BLaER1 treated with 17β-estradiol and CSF1 and Interleukin-3, amounts not matched to agents 10 nM and 100 nM (cell line): Measurements from ENCODE around the gene CTNNA3.

Experiments used
- H3K27ac ChIP-seq, 11 experiments: shearing (Covaris generic); formaldehyde crosslinking; 2 replicates each; pipeline ENCODE4 v1.8.1; 2022
- H3K27me3 ChIP-seq, 11 experiments: shearing (Covaris generic); formaldehyde crosslinking; 2 replicates each; pipeline ENCODE4 v1.8.1; 2022
- H3K36me3 ChIP-seq, 11 experiments: shearing (Covaris generic); formaldehyde crosslinking; 2 replicates each; pipeline ENCODE4 v1.8.1; 2022
- H3K4me1 ChIP-seq, 10 experiments: shearing (Covaris generic); formaldehyde crosslinking; 2 replicates each; pipeline ENCODE4 v1.8.1; 2022
- H3K4me2 ChIP-seq, 11 experiments: shearing (Covaris generic); formaldehyde crosslinking; 2 replicates each; pipeline ENCODE4 v1.8.1; 2022
- H3K4me3 ChIP-seq, 10 experiments: shearing (Covaris generic); formaldehyde crosslinking; 2 replicates each; pipeline ENCODE4 v1.8.1; 2022
- H3K9ac ChIP-seq, 11 experiments: shearing (Covaris generic); formaldehyde crosslinking; 2 replicates each; pipeline ENCODE4 v1.8.1; 2022
- H3K9me3 ChIP-seq, 11 experiments: shearing (Covaris generic); formaldehyde crosslinking; replicated peaks in 1 of 11; 2 replicates each; pipeline ENCODE4 v1.8.1; 2022
- H4K20me1 ChIP-seq, 11 experiments: shearing (Covaris generic); formaldehyde crosslinking; 2 replicates each; pipeline ENCODE4 v1.8.1; 2022
- Cebpa-rat ChIP-seq, 11 experiments: shearing (Covaris generic); IDR thresholded peaks; 2 replicates each; pipeline ENCODE4 v1.8.1; 2022

CTNNA3 gene

DNA sequence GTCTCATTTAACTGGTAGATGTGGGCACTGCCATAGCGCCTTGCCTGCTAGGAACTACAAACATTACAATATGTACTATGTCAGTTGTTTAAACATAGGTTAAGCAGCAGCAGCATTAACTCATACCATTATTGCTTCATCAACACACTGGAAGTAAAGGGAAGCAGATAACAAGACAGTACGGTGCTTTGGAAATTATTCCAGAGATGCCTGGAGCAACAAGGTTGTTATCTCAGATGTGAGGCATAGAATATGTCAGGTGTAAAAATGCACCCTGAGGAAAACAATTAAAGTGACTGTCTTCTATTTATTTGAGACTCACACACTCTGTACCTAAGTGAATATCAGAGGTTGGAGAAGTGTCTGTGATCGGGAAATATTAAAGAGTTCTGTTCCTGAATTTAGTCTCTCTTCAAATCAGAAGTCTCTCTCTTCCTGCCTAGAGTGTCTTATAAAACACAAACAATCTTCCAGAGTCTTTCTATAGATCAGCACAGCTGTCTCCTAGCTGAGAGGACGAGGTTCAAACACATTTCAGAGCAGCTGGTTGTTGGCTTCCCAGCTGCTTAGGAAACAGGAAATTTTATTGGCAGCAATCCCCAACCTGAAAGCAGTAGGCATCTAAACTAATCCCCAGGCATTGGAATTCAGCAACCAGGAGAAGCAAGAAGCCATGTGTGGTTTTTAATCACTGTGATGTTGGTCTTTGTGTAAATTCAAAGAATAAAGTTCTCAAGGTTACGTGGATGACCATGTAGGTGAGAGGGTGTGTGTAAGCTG lies 1764.5 kb downstream of the CTNNA3 start:
- H3K4me2 ChIP-seq = no peak overlapping the region
- no peaks in the 10 kb centered on the region for H4K20me1 ChIP-seq
- H3K9ac ChIP-seq = no peak overlapping the region
- TF ChIP-seq Cebpa-rat (IDR thresholded peaks at IDR 0.05) = no peak
- no peak overlapping the region for H3K4me3 ChIP-seq
- H3K36me3 ChIP-seq = no peaks in the 10 kb centered on the region
- H3K27ac ChIP-seq = no peak overlapping the region
- no peaks in the 10 kb centered on the region for H3K27me3 ChIP-seq
- peaks cover 0 to 9% (median 0%) of the 10 kb centered on the region in 10 experiments; a peak in 2 of 20 replicates for H3K4me1 ChIP-seq
- no peaks in the 10 kb centered on the region for H3K9me3 ChIP-seq

GRCh38 chr10:65911151-65911835 lies 1784.7 kb downstream of the CTNNA3 start:
- Histone ChIP-seq H3K4me1 (peaks cover 14 to 48% (median 36%) of the 10 kb centered on the region in 10 experiments), H3K36me3 (no peaks in the 10 kb centered on the region), H3K9ac (no peak overlapping the region), H3K4me2 (peak overlapping the region; percentile 17 to 75 (median 54)), H3K27me3 (no peaks in the 10 kb centered on the region), H3K9me3 (no peaks in the 10 kb centered on the region), H4K20me1 (no peaks in the 10 kb centered on the region), H3K4me3 (no peak overlapping the region), H3K27ac (peak overlapping the region in 8 of 11 experiments; percentile 5 to 55 (median 38); a peak in 8 of 22 replicates)
- TF ChIP-seq Cebpa-rat (IDR thresholded peaks at IDR 0.05) = no peak

- peak overlapping the region in 7 of 11 experiments; percentile 4 to 75 (median 63); a peak in 9 of 22 replicates for H3K4me2 ChIP-seq
These were observed 1785.8 kb downstream of the CTNNA3 start for GRCh38 chr10:65910209-65910608.

GRCh38 chr10:65907199-65907712 lies 1788.7 kb downstream of the CTNNA3 start:
- H3K4me3 ChIP-seq = no peak overlapping the region
- H3K9ac ChIP-seq = no peak overlapping the region
- no peaks in the 10 kb centered on the region for H3K9me3 ChIP-seq
- H3K4me2 ChIP-seq = peak overlapping the region in 2 of 11 experiments; percentile 15; a peak in 2 of 22 replicates
- H3K27ac ChIP-seq = no peak overlapping the region
- no peak for TF ChIP-seq Cebpa-rat (IDR thresholded peaks at IDR 0.05)
- H3K4me1 ChIP-seq = peaks cover 14 to 48% (median 36%) of the 10 kb centered on the region in 10 experiments
- no peaks in the 10 kb centered on the region for H4K20me1 ChIP-seq
- H3K36me3 ChIP-seq = no peaks in the 10 kb centered on the region
- no peaks in the 10 kb centered on the region for H3K27me3 ChIP-seq

More at GRCh38 chr10:65910209-65910608, 1785.8 kb downstream of the CTNNA3 start:
- no peaks in the 10 kb centered on the region for H3K27me3 ChIP-seq
- H3K9me3 ChIP-seq = no peaks in the 10 kb centered on the region
- H3K4me1 ChIP-seq = peaks cover 14 to 48% (median 36%) of the 10 kb centered on the region in 10 experiments
- H3K9ac ChIP-seq = no peak overlapping the region
- no peaks in the 10 kb centered on the region for H4K20me1 ChIP-seq
- H3K4me3 ChIP-seq = no peak overlapping the region
- H3K36me3 ChIP-seq = no peaks in the 10 kb centered on the region
- TF ChIP-seq Cebpa-rat (IDR thresholded peaks at IDR 0.05) = no peak
- no peak overlapping the region for H3K27ac ChIP-seq

DNA sequence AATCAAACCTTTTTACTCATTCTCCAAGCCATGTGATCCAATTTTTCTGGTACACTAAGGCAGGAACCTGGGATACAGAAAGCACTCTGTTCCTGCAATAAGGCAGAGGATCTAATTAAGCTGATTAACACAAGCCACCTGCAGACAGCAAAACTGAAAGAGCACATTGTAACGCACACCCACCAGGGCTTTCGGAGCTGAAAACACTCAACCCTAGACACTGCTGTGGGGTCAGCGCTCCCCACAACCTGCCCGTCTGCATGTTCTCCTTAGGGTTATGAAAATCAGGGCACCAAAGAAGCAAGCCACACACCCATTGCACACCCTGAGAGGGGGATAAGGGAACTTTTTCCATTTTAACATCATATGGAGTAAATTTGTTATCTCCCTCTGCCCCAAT lies 1792.4 kb downstream of the CTNNA3 start:
- no peak for TF ChIP-seq Cebpa-rat (IDR thresholded peaks at IDR 0.05)
- Histone ChIP-seq H3K4me3 (no peak overlapping the region), H3K4me1 (peaks cover 0 to 14% (median 4%) of the 10 kb centered on the region in 10 experiments; a peak in 11 of 20 replicates), H3K36me3 (no peaks in the 10 kb centered on the region), H3K4me2 (no peak overlapping the region), H3K9ac (no peak overlapping the region), H3K27ac (no peak overlapping the region), H3K27me3 (no peaks in the 10 kb centered on the region), H3K9me3 (no peaks in the 10 kb centered on the region), H4K20me1 (no peaks in the 10 kb centered on the region)

GRCh38 chr10:65900271-65900670 lies 1795.7 kb downstream of the CTNNA3 start:
- no peak overlapping the region for H3K9ac ChIP-seq
- H3K27me3 ChIP-seq = no peaks in the 10 kb centered on the region
- H3K4me3 ChIP-seq = no peak overlapping the region
- no peak overlapping the region for H3K4me2 ChIP-seq
- no peak for TF ChIP-seq Cebpa-rat (IDR thresholded peaks at IDR 0.05)
- no peaks in the 10 kb centered on the region for H3K9me3 ChIP-seq
- no peaks in the 10 kb centered on the region for H3K36me3 ChIP-seq
- peaks cover 0 to 11% (median 0%) of the 10 kb centered on the region in 10 experiments; a peak in 4 of 20 replicates for H3K4me1 ChIP-seq
- no peak overlapping the region for H3K27ac ChIP-seq
- no peaks in the 10 kb centered on the region for H4K20me1 ChIP-seq

- Histone ChIP-seq H3K4me3 (no peak overlapping the region), H3K27me3 (no peaks in the 10 kb centered on the region), H4K20me1 (no peaks in the 10 kb centered on the region), H3K9me3 (no peaks in the 10 kb centered on the region), H3K4me1 (peaks cover 0 to 11% (median 0%) of the 10 kb centered on the region in 10 experiments; a peak in 4 of 20 replicates), H3K4me2 (peak overlapping the region in 3 of 11 experiments; percentile 12 to 25 (median 18); a peak in 2 of 22 replicates), H3K27ac (no peak overlapping the region), H3K9ac (no peak overlapping the region), H3K36me3 (no peaks in the 10 kb centered on the region)
- TF ChIP-seq Cebpa-rat (IDR thresholded peaks at IDR 0.05) = no peak
These were observed 1797.9 kb downstream of the CTNNA3 start for GRCh38 chr10:65898055-65898454.

- Histone ChIP-seq H3K9me3 (no peaks in the 10 kb centered on the region), H3K36me3 (no peaks in the 10 kb centered on the region), H3K4me1 (peaks cover 0 to 11% (median 0%) of the 10 kb centered on the region in 10 experiments; a peak in 4 of 20 replicates), H3K4me3 (no peak overlapping the region), H3K27me3 (no peaks in the 10 kb centered on the region), H3K9ac (no peak overlapping the region), H3K27ac (no peak overlapping the region), H4K20me1 (no peaks in the 10 kb centered on the region), H3K4me2 (no peak overlapping the region)
- no peak for TF ChIP-seq Cebpa-rat (IDR thresholded peaks at IDR 0.05)
These were observed 1801.0 kb downstream of the CTNNA3 start for GRCh38 chr10:65894961-65895360.

DNA sequence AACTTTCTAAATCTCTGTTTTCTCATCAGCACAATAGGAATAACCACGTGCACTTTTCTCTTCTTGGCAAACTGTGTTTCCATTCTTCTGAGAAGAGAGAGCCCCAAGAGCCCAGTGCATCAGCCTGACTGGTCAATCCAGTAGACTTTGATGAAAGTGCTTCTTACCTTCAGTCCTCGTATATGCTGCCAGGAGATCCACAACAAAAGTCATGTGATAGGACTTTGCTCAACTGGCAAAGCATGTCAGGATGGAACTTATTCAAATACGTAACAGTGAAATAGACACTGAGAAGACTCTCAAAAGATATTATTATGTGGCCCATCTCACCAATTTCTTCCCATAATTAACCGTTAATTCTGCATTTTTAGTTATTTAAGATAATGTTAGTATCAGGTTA lies 1801.6 kb downstream of the CTNNA3 start:
- H3K27me3 ChIP-seq = no peaks in the 10 kb centered on the region
- peaks cover 0 to 11% (median 0%) of the 10 kb centered on the region in 10 experiments; a peak in 4 of 20 replicates for H3K4me1 ChIP-seq
- no peaks in the 10 kb centered on the region for H4K20me1 ChIP-seq
- no peak for TF ChIP-seq Cebpa-rat (IDR thresholded peaks at IDR 0.05)
- no peaks in the 10 kb centered on the region for H3K36me3 ChIP-seq
- no peak overlapping the region for H3K9ac ChIP-seq
- no peak overlapping the region for H3K27ac ChIP-seq
- H3K9me3 ChIP-seq = no peaks in the 10 kb centered on the region
- no peak overlapping the region for H3K4me3 ChIP-seq
- no peak overlapping the region for H3K4me2 ChIP-seq
